ENCODE data around the gene MUTYH. TPM values are rescaled to one million over a fixed set of nuclear protein-coding genes. Genes with fewer than 3 reads are reported as not detected.
"Not testable (repeated sequence)": the region's sequence is repeated elsewhere in the genome, so short reads cannot be mapped to it uniquely, and the experiment has no call there.

MUTYH gene
- 19.9 and 25.1 TPM in 2 replicates for total RNA-seq
- long read RNA-seq, transcript MUTYH-202 (16 exons, 1,776 nt): minor isoform, 5 of 47 reads
- long read RNA-seq, transcript MUTYH-206 (16 exons, 1,888 nt): major isoform, 8 of 47 reads
- long read RNA-seq, partial matches to known transcripts: 0 of 47 reads
- long read RNA-seq, other reads (novel, unspliced or antisense): 25 of 47 reads

GRCh38 chr1:45339789-45340558, at the start of gene MUTYH, which contains the start of gene TOE1:
Gene MUTYH, minus strand, starts transcription at chr1:45340440. Its CDS starts 5,935 bp downstream, at chr1:45334505.
Gene TOE1, plus strand, starts transcription at chr1:45340170. Its CDS starts 83 bp downstream, at chr1:45340253.
- Mint-ChIP-seq H3K9me3 (ENCODE audit: unreplicated experiment) (no peaks in the 10 kb centered on the region), H3K4me1 (ENCODE audit: unreplicated experiment) (peaks cover 27% of the 10 kb centered on the region), H3K36me3 (ENCODE audit: unreplicated experiment) (peaks cover 11% of the 10 kb centered on the region), H3K27me3 (ENCODE audit: unreplicated experiment) (no peaks in the 10 kb centered on the region), H3K4me3 (ENCODE audit: unreplicated experiment) (peak within 1 kb of the TSS; percentile 95), H3K27ac (ENCODE audit: unreplicated experiment) (peak within 1 kb of the TSS; percentile 97)
- TF ChIP-seq CTCF (IDR thresholded peaks at IDR 0.05): no peak
- peak; percentile 97 for DNase-seq (ENCODE audit: extremely low spot score, unreplicated experiment)

GRCh38 chr1:45386219-45386618, 46.0 kb upstream of the MUTYH start:
- Mint-ChIP-seq H3K27me3 (ENCODE audit: unreplicated experiment) (peaks cover 15% of the 10 kb centered on the region), H3K9me3 (ENCODE audit: unreplicated experiment) (no peaks in the 10 kb centered on the region), H3K4me1 (ENCODE audit: unreplicated experiment) (no peaks in the 10 kb centered on the region), H3K4me3 (ENCODE audit: unreplicated experiment) (no peak overlapping the region), H3K27ac (ENCODE audit: unreplicated experiment) (no peak overlapping the region), H3K36me3 (ENCODE audit: unreplicated experiment) (no peaks in the 10 kb centered on the region)
- DNase-seq (ENCODE audit: extremely low spot score, unreplicated experiment): no peak
- no peak for TF ChIP-seq CTCF (IDR thresholded peaks at IDR 0.05)

- Mint-ChIP-seq H3K4me3 (ENCODE audit: unreplicated experiment) (no peak overlapping the region), H3K27me3 (ENCODE audit: unreplicated experiment) (peaks cover 15% of the 10 kb centered on the region), H3K4me1 (ENCODE audit: unreplicated experiment) (no peaks in the 10 kb centered on the region), H3K36me3 (ENCODE audit: unreplicated experiment) (no peaks in the 10 kb centered on the region), H3K9me3 (ENCODE audit: unreplicated experiment) (no peaks in the 10 kb centered on the region), H3K27ac (ENCODE audit: unreplicated experiment) (no peak overlapping the region)
- DNase-seq (ENCODE audit: extremely low spot score, unreplicated experiment): no peak
- no peak for TF ChIP-seq CTCF (IDR thresholded peaks at IDR 0.05)
These were observed 45.1 kb upstream of the MUTYH start for GRCh38 chr1:45385302-45385701.

GRCh38 chr1:45384213-45384612, 44.0 kb upstream of the MUTYH start:
- not testable (repeated sequence) for H3K36me3 Mint-ChIP-seq (ENCODE audit: unreplicated experiment); H3K27me3 Mint-ChIP-seq (ENCODE audit: unreplicated experiment); H3K4me3 Mint-ChIP-seq (ENCODE audit: unreplicated experiment); H3K9me3 Mint-ChIP-seq (ENCODE audit: unreplicated experiment); H3K27ac Mint-ChIP-seq (ENCODE audit: unreplicated experiment); H3K4me1 Mint-ChIP-seq (ENCODE audit: unreplicated experiment); DNase-seq (ENCODE audit: extremely low spot score, unreplicated experiment)

- no peak for TF ChIP-seq CTCF (IDR thresholded peaks at IDR 0.05)
- Mint-ChIP-seq H3K4me3 (ENCODE audit: unreplicated experiment) (no peak overlapping the region), H3K9me3 (ENCODE audit: unreplicated experiment) (no peaks in the 10 kb centered on the region), H3K4me1 (ENCODE audit: unreplicated experiment) (no peaks in the 10 kb centered on the region), H3K27ac (ENCODE audit: unreplicated experiment) (no peak overlapping the region), H3K27me3 (ENCODE audit: unreplicated experiment) (peaks cover 9% of the 10 kb centered on the region), H3K36me3 (ENCODE audit: unreplicated experiment) (no peaks in the 10 kb centered on the region)
- DNase-seq (ENCODE audit: extremely low spot score, unreplicated experiment): no peak
These were observed 43.0 kb upstream of the MUTYH start for GRCh38 chr1:45383191-45383590.

Measured in osteocyte (in vitro differentiated cells).